ENCODE results near the gene MFF.

MFF gene, protein sequence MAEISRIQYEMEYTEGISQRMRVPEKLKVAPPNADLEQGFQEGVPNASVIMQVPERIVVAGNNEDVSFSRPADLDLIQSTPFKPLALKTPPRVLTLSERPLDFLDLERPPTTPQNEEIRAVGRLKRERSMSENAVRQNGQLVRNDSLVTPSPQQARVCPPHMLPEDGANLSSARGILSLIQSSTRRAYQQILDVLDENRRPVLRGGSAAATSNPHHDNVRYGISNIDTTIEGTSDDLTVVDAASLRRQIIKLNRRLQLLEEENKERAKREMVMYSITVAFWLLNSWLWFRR

DNA sequence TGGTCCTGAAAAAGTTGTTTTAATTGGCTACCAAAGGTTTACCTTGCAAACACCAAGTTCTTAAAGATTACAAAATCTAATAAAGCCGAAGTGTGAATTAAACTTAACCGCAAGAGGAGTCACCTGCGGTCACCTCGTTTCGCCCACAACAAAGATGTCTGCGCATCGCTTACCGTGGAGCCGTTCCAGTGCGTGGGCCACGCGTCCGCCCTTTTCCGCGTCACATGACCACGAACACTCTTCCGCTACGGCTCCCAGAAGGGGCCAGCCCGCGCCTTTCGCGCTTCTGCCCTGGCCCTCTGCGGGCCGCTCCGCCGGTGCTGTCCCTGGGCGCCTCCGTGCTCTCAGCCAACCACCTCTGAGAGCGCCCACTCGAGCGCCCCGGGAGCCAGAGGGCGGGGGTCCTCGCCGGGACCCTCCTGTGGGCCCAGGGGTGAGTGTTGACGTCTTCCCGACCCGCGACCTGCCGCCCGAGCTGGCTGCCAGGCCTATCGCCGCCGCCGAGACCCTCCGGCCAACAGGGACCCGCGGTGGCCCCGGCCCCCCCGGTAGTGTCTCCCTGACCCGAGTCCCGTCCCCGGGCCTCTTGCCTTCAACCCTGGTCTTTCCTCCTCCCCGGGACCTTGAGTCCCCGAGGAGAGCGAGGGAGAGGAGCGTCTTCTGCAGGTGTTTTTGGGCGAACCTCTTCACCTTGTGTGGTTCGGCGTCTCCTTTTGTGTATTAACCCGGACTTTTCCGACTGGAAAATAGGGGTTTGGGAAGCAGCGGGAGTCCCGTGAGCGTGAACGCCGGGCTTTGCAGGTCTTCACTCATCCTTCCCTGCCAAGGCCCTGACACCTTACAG, at the start of gene MFF:
TSS of gene MFF (plus strand) at position 257 of the 844 bp plus-strand sequence. CDS start 5,415 bp downstream, outside the sequence.
- peak; percentile 86 for DNase-seq (ENCODE audit: low read depth in 2 of 2)

DNA sequence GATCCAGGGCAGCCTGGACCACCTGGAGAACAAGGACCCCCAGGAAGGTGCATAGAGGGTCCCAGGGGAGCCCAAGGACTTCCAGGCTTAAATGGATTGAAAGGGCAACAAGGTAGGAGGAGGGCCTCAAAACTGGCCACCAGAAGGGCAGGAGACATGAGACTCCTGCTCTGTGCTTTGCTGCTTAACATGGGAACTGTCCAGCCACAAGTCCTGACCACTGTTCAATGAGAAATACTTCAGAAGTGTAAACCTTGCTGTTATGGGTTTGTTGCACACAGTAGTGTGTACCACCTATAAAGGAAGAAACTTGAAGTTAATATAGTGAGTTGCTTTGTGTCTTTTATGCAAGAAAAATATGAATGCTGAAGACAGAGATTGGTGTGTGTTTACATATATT, 44.2 kb upstream of the MFF start:
- no peak for DNase-seq (ENCODE audit: low read depth in 2 of 2)

DNA sequence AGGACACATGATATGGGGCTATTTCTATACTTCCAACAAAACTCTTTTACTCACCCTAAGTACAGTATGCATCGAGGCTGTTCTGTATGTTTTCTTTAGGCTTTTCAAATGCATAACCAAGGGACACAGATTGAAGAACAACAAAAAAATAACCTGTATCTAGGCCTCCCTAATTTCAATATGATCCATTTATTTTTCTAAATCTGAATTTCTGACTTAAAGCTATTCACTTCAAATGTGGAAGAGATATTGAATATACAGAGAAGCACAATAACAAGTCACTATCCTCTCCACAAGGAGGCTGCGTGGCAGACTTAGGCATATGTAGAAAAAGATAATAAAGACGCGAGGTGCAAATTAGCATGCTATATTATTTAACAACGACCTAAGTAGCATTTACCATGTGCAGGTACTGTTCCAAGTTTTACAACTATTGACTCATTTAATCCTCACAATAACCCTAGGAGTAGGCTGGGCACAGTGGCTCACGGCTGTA, 39.3 kb upstream of the MFF start:
- no peak for DNase-seq (ENCODE audit: low read depth in 2 of 2)

DNA sequence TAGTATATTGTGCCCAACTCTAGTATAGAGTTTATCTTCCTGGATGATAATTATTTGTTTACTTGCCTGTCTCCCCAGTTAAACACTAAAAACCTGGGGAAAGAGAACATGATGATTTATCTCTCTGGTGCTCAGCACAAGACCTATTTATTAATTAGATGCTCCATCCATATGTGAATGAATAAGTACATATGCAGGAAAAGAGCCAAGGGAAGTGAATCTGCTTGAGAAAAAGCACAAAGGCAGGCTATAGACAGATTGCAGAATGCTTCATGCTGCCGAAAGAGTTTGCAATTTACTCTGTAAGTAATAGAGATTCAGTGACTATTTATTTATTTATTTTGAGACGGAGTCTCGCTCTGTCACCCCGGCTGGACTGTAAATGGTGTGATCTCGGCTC, 37.3 kb upstream of the MFF start:
- no peak for DNase-seq (ENCODE audit: low read depth in 2 of 2)

DNA sequence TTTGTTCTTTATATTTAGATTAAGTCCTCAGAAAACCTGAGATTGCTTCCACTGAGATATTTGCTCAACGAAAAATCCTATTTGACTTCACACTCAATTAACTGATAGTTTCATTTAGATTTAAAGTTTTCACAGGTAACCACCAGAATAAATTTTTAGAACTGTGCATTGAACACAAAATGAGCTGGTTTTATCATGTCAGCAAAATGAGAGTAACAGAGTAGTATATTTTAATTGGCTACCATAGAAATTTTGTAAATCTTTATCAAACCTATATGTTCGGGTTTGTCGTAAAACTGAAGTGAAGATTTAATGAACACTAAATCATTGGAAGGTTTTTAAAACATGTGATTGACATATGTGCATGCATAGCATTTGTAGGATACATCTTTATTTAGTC, 32.7 kb upstream of the MFF start:
- DNase-seq (ENCODE audit: low read depth in 2 of 2), result no peak

DNA sequence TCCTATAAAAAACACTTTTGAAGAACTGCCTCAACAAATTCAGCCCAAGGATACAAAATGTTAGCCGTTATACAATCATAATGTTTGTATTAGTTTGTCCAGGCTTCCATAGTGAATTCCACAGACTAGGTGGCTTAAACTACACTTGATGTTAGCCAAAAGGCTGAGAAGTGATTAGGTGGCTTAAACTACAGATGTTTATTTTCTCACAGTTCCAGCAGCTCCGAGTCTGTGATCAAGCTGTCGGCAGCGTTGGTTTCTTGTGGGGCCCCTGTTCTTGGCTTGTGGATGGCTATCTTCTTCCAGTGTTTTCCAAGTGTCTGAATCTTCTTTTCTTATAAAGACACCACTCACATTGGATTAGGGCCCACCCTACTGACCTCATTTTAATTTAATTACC, 31.5 kb upstream of the MFF start:
- DNase-seq (ENCODE audit: low read depth in 2 of 2), result no peak

DNA sequence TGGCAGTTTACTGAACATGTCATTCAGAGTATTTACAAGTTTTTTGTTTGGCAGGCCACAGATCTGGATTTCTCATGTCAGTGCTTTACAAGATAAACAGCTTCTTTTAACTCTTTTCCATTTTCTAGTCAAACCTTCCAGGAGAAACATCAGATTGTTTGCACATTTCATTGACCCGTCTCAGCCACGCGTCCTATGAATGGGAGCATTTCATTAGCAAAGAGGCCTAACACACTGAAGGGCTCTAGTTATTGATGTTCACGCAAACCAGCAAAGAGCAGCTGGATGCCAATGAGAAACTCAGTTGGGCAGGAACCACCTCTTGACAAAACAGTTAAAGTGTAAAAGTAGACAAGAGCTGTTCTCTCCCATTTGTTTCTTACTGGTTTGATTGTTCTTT, 29.2 kb upstream of the MFF start:
- no peak for DNase-seq (ENCODE audit: low read depth in 2 of 2)

DNA sequence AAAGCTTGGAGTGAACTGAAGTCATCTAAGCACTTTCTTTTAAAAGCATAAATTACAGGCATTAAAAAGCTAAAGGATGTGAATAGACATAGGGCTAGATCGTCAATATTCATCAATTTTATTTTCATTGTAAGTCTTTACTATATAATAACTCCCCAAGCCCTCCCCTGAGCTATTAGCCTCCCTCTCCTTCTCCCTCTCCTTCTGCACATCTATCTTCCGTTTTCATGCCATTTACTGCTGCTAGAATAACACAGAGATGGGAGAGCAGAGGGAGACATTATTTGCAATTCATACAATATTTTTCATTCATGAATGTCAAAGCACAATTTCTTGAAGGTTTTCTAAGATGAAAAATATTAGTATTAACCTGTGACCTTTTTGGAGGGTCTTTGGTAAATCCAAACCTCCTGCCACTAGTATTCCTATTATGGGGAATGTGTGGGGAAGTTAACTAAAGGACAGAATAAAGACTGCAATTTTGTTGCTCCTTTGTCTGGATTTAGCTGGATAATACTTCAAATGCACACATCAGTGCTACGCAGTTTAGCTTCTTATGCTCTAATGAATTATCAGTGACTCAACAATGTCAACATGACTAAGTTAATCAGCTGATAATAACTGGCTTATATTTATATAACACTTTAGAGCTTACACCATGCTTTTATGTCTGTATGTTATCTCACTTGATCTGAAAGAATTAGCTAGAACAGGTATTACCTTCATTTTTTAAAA, 28.2 kb upstream of the MFF start:
- no peak for DNase-seq (ENCODE audit: low read depth in 2 of 2)

DNA sequence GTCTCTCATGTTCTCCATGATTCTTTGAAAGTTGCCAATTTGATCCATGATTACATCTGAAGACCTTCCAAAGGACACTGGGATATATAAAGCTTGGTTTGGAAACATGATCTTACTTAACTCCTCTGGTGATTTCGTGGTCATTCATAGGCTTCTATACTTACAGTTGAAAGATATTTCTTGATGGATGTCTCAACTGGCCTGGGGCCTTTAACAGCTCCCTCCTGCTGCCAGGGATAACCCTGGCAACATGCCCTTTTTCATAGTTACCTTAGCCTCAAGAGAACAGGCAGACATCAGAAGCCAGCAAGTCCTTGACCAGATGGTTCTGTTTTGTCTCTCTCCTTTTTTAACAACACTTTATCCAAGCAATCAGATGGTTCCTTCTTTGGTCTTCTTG, 23.5 kb upstream of the MFF start:
- DNase-seq (ENCODE audit: low read depth in 2 of 2), result no peak

DNA sequence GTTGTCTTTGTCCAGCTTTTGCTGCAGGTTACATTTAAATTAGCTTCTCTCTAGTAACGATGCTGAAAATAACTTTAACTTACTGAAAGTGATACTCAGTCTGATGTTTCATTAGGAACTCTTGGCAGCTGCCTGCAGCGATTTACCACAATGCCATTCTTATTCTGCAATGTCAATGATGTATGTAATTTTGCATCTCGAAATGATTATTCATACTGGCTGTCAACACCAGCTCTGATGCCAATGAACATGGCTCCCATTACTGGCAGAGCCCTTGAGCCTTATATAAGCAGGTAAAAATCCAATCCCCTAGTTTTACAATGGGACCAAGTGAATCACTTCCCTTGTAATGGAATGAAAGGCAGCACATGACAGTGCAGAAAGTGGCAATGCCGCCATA, 16.3 kb upstream of the MFF start:
- no peak for DNase-seq (ENCODE audit: low read depth in 2 of 2)

DNA sequence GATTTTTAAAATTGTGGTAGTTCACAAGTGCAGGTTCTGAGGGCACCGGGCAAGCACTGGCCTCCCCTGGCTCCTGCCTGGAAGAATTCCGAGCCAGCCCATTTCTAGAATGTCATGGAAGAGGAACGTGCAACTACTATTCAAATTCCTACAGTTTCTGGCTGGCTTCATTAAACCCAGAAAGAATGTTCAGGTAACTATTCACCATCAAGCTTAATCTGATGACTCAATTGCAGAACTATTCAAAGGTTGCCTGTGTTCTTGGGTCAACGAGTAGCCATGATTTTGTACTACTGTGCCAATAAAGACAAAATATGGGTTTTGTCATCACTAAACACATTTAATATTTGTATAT, 14.3 kb upstream of the MFF start:
- no peak for DNase-seq (ENCODE audit: low read depth in 2 of 2)

DNA sequence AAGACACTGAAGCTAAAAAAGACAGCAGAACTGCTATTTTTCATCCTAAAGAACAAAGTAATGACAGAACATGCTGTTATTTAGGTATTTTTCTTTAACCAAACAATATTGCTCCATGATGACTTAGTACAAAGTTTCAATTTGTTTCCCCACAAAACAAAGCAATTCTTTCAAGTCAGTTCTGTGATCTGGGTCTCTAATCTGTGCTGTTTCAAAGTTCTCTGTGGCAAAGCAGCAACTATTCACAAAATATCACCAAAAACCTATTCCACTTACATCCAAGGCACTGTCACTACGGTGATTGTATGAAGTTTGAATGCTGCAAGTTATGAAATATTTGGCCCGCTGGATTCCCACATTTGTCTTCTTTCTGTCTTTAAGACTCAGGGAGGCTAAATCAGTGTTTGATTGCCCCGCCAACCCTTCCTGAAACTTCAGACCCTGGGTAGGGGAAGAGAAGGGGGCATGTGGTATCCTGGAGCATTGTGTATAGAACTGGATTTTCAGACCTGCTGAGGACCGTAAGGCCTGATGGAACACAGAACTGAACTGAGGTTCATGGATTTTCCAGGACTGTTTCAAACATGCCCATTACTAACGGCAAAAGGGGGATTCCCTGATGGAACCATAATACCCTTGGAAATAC, 13.1 kb upstream of the MFF start:
- no peak for DNase-seq (ENCODE audit: low read depth in 2 of 2)

DNA sequence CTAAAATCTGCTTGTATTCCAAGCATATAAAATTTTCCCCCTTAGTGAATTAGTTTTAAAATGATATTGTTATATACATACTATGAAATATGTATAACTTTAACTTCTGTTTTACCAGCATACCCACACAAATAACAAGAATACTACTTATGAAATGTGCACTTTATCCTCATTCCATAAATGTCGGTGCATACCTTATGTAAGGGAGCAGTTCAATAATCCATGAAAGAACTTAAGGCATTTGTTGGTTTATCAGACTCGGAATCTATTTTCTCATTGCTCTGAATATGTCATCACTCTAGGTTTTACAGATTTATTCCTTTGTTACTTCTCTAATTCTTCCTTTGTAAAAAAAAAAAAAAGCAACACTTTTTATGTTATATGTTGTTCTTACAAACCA, 12.5 kb upstream of the MFF start:
- no peak for DNase-seq (ENCODE audit: low read depth in 2 of 2)

DNA sequence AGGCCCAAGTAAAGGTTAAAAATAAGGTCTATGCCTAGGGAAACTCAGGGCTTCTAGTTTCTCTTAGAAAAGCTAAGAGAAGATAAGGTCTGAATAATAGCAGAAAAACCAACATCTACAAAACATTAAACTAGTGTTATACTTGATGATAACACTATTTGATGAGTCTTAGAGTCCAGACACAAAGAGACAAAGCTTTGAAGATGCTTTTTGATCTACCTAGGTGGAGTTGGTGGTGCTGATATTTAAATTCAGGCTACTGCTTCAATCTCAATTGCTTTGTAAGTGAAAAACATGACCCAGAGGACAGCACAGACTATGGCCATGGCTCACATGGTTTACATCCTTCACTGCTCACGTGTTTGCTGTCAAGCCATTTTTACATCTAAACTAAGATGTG, 11.7 kb upstream of the MFF start:
- no peak for DNase-seq (ENCODE audit: low read depth in 2 of 2)

DNA sequence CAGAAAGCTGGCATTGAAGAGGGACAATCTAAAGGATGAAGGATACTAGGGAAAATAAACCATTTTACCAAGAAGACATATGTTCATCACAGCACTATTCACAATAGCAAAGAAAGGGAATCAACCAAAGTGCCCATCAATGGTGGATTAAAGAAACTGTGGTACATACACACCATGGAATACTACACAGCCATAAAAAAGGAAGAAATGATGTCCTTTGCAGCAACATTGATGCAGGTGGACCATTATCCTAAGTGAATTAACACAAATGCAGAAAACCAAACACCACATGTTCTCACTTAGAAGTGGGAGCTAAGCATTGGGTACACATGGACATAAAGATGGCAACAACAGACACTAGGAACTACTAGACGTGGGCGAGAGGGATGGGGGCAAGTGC, 7.2 kb upstream of the MFF start:
- no peak for DNase-seq (ENCODE audit: low read depth in 2 of 2)

DNA sequence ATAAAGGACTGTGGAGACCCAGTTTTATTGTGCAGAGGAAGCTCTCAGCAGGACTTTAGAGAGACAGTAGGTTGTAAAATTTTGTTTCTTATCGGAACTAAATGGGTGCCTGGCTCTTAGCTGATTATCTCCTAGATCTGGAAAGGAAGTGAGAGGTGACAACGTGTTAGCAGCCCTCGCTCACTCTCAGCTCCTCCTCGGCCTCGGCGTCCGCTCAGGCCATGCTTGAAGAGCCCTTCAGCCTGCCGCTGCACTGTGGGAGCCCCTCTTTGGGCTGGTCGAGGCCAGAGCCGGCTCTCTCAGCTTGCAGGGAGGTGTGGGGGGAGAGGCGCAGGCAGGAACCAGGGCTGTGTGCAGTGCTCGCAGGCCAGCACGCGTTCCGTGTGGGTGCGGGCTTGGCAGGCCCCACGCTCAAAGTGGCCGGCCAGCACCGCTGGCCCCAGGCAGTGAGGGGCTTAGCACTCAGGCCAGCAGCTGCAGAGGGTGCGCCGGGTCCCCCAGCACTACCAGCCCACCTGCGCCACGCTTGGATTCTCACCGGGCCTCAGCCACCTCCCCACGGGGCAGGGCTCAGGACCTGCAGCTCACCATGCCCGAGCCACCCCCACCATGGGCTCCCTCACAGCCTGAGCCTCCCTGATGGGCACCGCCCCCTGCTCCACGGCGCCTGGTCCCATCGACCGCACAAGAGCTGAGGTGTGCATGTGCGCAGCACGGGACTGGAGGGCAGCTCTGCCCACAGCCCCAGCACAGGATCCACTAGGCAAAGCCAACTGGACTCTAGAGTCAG, 4.6 kb upstream of the MFF start:
- no peak for DNase-seq (ENCODE audit: low read depth in 2 of 2)

DNA sequence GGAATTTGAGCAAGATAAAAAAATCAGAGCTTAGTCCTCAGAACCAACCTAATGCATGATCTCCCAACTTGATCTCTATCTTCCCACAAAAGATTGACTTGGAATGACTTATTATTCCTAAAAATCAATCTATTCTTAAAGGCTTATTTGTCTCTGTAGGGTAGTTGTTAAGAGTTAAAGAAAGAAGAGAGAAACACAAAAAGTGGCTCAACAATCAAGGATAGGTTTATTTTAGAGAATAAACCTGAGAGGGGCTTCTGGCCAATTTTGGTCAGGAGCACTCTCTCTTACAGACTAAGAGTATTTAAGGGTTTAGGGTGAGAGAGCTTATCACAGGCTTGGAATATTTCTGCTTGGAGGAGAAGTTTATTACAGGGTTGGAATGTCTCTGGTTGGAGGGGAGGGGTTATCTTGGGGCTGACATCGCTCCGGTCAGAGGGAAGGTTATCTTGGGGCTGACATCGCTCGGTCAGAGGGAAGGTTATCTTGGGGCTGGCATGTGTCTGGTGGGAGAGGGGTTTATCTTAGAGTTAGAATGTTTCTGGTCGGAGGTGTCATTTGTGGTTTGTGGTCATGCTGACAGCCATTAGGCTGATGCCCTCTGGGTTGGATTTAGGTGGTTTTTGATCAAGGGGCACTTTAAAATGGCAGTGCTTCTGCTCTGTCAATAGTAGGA, 2.4 kb upstream of the MFF start:
- no peak for DNase-seq (ENCODE audit: low read depth in 2 of 2)

DNA sequence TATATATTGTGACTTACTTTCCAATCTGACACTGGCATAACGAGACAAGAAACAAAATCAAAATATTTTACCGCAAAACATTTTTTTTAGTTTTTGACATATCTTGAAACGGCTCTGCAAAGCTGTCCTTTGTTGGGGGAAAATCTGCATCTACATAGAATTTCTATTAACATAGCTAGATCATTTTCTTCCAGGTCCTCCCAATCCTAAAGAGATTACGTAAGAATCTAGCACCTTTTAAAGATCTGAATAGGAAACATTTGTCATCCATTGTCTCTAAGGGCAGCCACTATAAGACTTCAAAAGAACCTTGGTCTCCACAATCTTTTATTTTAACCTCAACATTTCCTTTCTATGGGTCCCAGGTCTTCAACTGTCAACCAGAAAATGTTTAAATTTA, 1.2 kb upstream of the MFF start:
- DNase-seq (ENCODE audit: low read depth in 2 of 2), result no peak

DNA sequence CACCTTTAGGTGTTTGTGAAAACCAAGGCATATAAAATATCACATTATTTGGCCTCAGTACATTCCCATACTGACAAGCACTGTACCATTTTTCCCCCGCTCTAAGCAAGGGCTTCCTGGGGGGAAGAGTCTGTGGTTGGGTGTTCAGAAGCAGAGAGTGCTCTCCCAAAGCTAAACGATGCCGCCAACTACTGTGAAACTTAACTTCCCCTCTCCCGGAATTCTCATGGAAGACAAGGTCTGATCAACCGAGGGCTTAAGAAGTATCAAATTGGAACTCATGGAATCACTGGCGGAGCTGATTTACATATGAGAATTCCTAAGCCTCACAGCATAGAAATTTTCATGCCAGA, 433 bp upstream of the MFF start:
- DNase-seq (ENCODE audit: low read depth in 2 of 2), result no peak

DNA sequence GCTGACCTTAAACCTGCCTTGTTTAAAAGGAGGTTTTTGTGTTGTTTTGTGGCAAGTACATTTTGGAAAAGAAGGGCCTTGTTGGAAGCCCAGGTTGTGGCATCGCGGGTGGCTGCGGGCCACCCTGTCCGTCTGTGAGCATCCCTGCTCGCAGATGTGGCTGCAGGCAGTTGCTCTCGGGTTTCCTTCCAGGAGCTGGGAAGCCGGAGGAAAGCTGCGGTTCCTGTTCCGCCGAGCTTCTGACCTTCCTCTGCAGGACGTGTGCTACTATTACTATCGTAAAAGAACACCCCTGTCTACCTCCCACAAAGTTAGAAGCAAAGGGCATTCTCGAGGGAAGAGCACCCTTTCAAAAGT, 766 bp downstream of the MFF start:
- DNase-seq (ENCODE audit: low read depth in 2 of 2), result no peak

DNA sequence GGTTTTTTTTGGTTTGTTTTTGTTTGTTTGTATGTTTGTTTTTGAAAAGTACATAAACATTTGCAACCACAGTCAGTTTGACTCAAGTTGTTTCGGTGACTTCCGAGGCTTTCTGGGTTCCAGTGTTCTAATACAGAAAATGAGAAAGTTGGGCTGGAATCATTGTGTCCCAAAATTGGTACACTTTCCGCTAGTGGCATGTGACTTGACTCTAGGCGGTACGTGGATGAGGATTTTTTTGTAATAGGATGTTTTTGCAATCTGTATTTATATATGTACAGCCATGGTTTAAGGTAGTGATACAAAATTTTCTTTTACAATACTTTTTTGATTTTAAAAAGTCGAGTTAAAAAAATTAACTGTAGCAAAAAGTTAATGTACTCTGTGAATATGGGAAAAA, 1.7 kb downstream of the MFF start:
- no peak for DNase-seq (ENCODE audit: low read depth in 2 of 2)
